ENCODE measurements around the gene CTSH.

Gene CTSH, protein sequence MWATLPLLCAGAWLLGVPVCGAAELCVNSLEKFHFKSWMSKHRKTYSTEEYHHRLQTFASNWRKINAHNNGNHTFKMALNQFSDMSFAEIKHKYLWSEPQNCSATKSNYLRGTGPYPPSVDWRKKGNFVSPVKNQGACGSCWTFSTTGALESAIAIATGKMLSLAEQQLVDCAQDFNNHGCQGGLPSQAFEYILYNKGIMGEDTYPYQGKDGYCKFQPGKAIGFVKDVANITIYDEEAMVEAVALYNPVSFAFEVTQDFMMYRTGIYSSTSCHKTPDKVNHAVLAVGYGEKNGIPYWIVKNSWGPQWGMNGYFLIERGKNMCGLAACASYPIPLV

DNA sequence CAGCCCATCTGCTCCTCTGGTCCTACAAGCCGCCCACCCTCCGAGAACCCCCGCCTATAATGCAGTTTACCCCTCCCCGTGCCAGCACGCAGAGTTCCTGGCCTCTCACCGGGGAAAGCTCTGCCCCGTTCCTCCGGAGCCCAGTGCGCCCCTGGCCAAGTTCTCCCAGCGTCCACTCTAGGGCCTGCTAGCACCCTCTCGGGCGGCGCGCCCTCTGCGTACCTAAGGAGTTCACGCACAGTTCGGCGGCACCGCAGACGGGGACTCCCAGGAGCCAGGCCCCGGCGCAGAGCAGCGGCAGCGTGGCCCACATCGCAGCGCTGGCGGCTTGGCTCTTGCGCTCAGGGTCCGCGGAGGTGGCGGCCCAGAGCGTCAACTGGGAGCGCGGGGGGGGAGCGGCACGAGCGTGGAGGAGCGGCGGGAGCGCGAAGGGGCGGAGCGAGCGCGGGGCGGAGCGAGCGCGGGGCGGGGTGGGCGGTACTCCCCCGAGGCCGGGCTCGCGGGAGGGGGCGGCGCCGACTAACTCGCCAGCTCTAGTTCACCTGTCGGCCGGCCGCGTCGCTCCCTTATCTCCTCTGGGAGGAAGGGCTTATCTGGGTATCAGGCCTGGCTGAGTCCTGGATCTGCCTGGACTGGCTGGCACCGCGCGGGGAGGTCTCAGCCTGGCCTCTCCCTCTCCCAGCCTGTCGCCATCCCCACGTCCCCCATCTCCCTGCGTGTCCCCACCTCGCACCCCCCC lies at the start of gene CTSH:
CTSH (minus strand) TSS at position 378 of the 739 bp plus-strand sequence; CDS start at position 313, 65 bp downstream.
- peak; percentile 41 to 50 for DNase-seq (ENCODE audit: low read depth in 2 of 2)

GRCh38 chr15:78993931-78994530 lies 49.2 kb upstream of the CTSH start:
- no peak for DNase-seq (ENCODE audit: low read depth in 2 of 2)

DNA sequence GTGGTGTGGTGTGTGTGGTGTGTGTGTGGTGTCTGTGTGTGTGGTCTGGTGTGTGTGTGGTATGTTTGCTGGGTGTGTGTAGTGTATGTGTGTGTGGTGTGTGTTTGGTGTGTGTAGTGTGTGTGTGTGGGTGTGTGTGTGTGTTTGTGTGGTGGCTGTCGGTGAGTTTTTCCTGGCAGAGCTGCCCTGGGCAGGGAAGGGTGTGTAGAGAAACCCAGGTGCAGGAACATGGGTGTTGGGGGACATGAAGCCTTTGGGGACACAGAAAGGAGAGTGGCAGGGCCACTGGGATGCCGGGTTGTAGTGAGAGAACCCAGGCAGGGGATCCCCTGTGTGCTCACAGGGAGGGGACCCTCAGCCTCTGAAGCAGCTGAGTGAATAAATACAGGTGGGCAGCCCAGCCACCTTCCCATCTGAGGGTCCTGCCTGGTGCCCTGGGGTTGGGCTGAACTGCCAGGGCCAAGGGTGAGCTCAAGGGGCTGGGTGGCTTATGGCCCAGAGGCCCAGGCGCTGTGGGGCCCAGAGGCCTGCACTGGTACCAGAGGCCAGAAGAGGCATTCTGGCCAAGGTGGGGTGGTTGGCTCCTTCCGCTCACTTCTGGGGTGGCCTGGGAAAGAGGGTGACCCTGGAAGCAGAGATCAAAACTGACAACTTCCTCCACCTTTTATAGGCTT lies 48.5 kb upstream of the CTSH start:
- DNase-seq (ENCODE audit: low read depth in 2 of 2): no peak

- DNase-seq (ENCODE audit: low read depth in 2 of 2): no peak
Observed at GRCh38 chr15:78992416-78993256, 47.8 kb upstream of the CTSH start.

DNA sequence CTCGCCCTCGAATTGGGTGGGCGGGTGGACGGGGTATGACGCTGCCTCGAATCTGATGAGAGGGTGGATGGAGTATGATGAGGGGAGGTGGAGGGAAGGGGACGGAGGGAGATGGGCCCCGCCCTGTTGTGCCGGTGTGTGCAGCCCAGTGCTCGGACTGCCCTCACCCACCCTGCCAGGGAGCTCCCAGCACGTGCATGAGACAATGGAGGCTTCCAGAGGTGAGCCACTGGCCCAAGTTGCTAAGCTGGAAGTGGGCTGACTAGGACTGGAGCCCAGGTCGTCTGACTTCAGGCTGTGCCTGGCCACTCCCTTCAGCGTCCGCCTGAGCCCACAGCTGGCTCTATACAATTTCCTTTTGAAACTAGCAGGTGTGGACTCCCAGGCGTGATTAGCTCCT lies 47.0 kb upstream of the CTSH start:
- no peak for DNase-seq (ENCODE audit: low read depth in 2 of 2)

GRCh38 chr15:78991476-78991875 lies 46.6 kb upstream of the CTSH start:
- DNase-seq (ENCODE audit: low read depth in 2 of 2): no peak

GRCh38 chr15:78990278-78990677 lies 45.4 kb upstream of the CTSH start:
- no peak for DNase-seq (ENCODE audit: low read depth in 2 of 2)

GRCh38 chr15:78989701-78990240 lies 44.9 kb upstream of the CTSH start:
- no peak for DNase-seq (ENCODE audit: low read depth in 2 of 2)

- DNase-seq (ENCODE audit: low read depth in 2 of 2): no peak
Observed at GRCh38 chr15:78988361-78988911, 43.6 kb upstream of the CTSH start.

- DNase-seq (ENCODE audit: low read depth in 2 of 2): no peak
Observed at GRCh38 chr15:78987556-78988360, 42.9 kb upstream of the CTSH start.

GRCh38 chr15:78985859-78986475 lies 41.1 kb upstream of the CTSH start:
- DNase-seq (ENCODE audit: low read depth in 2 of 2): no peak

GRCh38 chr15:78984041-78984440 lies 39.2 kb upstream of the CTSH start:
- DNase-seq (ENCODE audit: low read depth in 2 of 2): no peak

GRCh38 chr15:78983146-78983918 lies 38.5 kb upstream of the CTSH start:
- DNase-seq (ENCODE audit: low read depth in 2 of 2): no peak

DNA sequence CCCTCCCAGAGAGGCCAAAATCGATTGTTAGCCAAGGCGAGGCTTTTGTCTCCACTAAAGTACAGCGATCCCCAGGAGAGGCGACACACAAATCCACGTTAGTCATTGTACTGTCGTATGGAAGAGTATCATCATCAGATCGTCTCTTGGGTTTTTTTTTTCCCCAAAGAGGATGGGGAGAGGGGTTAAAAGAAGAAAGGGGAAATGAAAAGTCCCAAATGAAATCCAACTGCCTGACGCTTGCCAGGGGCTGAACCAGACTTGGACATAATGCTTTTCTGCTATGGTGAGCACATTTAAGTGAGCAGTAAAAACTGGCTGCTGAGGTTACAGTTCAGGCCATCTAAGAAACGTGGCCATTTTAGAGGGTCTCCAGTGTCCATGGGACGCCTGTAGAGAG lies 37.9 kb upstream of the CTSH start:
- DNase-seq (ENCODE audit: low read depth in 2 of 2): no peak

DNA sequence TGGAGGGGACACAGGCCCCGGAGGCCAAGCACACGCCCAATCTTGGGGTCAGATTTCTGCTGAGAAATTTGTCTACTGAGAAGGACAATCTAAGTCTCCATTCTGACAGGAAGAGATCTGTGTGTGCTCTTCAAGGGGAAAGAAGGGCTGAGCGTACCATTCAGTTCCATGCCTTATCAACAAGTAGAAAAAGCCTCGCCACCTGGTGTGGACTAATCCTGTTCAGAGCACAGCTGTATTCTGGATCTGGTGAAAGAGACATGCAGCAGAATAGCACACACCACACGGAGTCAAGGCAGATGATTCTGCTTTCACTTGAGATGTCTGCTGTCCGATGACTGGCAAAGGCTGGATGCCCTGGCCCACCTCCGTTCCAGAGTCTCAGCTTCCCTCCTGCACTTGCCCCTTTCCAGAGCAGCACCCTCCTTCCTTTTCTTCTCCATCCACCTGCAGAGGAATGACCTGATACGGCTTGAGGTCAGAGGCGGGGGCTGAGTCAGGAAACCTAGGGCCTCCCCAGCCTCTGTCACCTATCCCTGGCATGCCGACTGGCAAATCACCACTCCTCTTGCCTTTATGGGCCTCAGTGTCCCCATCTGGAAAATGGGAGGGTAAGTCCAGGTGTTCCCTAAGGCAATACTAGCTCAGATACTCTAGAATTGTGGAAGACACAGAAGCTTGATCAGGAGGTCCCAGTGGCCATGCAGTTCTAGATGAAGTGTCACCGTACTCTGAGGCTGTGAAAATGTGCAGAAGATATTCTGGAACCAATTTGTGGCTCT lies 36.9 kb upstream of the CTSH start:
- no peak for DNase-seq (ENCODE audit: low read depth in 2 of 2)

DNA sequence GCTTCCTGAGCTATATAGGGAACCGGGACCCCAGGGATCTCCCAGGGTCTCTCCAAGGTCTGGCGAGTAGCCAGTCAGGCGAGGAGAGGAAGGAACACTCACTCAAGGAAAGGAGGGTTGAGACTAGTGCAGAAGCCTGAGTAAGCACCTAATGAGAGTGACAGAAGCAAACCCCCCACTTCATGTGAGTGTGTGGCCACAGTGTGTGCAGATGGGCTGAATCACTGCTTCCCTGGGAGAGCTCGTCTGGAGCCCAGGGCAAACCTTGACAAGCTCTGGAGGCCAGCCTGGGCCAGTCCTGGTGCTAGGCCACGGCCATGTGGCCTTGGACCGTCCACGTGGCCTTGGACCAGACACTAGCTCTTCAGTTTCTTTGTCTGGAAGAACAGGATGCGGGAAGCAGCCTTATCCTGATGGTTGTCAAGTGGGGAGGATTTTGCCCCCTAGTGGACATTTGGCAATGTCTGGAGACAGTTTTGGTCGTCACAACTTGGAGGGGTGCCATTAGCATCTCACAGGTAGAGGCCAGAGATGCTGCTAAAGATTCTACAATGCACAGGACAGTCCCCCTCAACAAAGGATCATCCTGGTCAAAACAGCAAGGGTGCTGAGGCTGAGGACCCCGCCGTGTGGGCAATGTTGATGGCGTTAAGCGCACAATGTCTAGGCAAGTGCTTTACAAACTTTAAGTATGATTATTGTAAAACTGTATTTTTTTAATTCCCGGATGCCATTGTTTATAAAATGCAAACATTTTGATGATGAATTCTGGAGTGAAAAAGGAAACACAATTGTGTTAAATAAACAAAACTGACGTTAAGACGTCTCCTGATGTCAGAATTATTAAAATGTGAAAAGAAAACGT lies 34.8 kb upstream of the CTSH start:
- no peak for DNase-seq (ENCODE audit: low read depth in 2 of 2)

DNA sequence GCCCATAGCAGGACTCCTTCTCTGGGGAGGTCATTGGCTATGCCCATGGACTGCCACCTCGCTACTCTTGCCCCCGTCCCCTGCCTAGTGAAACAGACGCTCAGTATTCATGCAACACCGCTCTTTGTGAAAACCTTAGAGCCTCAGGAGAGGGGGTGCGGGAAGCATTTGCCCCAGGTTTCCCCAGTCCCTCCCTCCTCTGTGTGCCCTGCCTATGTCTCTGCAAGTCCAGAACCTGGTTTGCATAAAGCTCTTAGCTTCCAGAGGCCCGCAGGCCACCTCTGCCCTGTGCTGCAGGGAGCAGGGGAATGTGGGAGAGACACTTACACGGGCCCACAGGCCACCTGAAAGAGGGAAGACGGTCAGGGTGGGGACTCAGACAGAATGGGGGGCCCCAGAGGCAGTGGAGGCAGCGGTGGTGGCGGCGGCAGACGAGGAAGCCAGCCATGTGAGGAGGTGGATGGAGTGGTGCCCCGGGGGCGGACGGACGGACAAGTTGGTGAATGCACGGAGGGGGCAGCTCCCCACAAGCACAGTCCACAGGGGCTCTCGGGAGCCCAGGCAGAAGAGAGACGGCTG lies 33.8 kb upstream of the CTSH start:
- DNase-seq (ENCODE audit: low read depth in 2 of 2): no peak
